NB4 (cell line): ENCODE data around the gene CMSS1.

Experiments
- DNase-seq: peaks from one replicate; pipeline ENCODE4 v3.0.0; 2010; ENCODE audit warnings: low read depth
- H3K4me3 ChIP-seq: one replicate; pipeline ENCODE4 v1.5.1; 2011; ENCODE audit warnings: mild to moderate bottlenecking, low read depth, low read length, moderate library complexity
- CTCF ChIP-seq: IDR thresholded peaks from one replicate; pipeline ENCODE4 v1.5.1; 2012; ENCODE audit warnings: low read depth, low read length
- MAX ChIP-seq: IDR thresholded peaks from 2 replicates; pipeline ENCODE4 v1.6.1; 2011; ENCODE audit warnings: low read depth, low read length
- MYC ChIP-seq: IDR thresholded peaks from 2 replicates; pipeline ENCODE4 v1.6.1; 2011; ENCODE audit warnings: low read depth, low read length
- POLR2A ChIP-seq: IDR thresholded peaks from 2 replicates; pipeline ENCODE4 v1.6.1; 2011; ENCODE audit warnings: mild to moderate bottlenecking; ENCODE audit not compliant: insufficient read length; ENCODE audit errors: extremely low read depth

Gene CMSS1

GRCh38 chr3:100006570-100007271 lies 189.1 kb downstream of the CMSS1 start:
- no peak overlapping the region for H3K4me3 ChIP-seq
- DNase-seq: no peak
- TF ChIP-seq MYC: no peak
- TF ChIP-seq MAX: no peak
- TF ChIP-seq POLR2A: no peak
- no peak for TF ChIP-seq CTCF

DNA sequence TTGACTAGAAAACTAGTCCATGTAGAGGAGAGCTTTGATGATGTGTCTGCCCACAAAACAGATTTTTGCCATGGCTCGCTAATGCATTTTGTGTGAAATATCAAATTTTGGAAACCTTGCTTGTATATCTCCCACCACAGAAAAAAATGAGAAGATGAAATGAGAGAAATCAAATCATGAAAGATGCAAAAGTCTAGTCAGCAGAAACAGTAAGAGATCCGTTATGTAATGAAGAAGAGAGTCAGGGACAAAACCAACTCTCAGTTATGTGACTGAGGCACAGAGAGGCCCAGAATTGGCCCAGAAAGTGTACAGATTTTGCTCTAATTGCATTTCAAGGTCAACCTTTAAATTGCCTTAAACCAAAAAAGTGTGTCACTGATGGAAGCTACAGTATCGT lies 189.7 kb downstream of the CMSS1 start:
- no peak for TF ChIP-seq MAX
- TF ChIP-seq MYC: no peak
- no peak for TF ChIP-seq CTCF
- TF ChIP-seq POLR2A: no peak
- no peak overlapping the region for H3K4me3 ChIP-seq
- DNase-seq: no peak

DNA sequence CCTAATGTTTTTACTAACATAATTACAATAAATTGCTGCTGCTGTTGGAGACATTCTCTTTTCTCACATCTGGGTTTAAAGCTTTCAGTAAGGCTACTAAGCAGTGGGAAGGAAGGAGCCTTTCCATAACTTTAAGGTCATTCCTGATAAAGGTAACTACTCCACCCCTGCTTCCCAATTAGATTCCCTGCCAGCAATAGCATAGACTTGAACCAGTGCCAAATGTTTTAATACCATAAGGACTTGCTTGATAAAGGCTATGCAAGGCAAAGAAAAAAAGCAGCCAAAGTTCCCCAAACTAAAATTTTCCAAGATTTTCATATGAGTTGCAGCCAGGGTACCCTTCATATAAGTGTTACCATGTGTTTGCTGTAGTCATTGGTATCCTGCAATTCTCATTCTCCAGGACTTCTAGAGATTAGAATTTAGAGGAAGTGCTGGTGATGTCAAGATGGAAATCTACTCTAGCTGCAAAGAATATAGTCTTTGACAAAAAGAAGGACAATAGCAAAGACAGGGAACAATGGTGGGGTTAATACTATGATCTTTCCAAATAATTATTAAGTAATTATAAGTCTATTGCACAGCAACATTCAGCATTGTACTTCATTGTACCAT lies 190.5 kb downstream of the CMSS1 start:
- TF ChIP-seq POLR2A: no peak
- no peak overlapping the region for H3K4me3 ChIP-seq
- no peak for DNase-seq

GRCh38 chr3:100009276-100010086 lies 191.8 kb downstream of the CMSS1 start:
- no peak for DNase-seq
- H3K4me3 ChIP-seq: no peak overlapping the region
- no peak for TF ChIP-seq MAX
- no peak for TF ChIP-seq POLR2A
- no peak for TF ChIP-seq MYC
- no peak for TF ChIP-seq CTCF

DNA sequence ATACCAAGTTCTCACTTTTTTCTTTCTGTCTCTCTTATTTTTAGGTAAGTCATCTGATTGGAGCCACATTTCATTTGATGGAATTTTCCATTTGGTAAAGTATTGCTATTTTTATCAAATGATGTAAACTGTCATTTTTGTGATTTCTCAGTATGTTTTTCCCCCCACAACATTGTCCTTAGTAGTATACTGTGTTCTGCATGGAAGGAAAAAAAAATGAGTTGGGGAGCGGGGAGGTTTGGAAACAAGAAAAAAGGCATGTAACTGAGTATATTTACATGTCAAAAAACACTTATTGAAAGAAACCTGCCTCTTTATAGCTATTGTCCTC lies 192.4 kb downstream of the CMSS1 start:
- no peak for TF ChIP-seq POLR2A
- TF ChIP-seq MAX: no peak
- no peak for TF ChIP-seq CTCF
- no peak for TF ChIP-seq MYC
- DNase-seq: no peak

DNA sequence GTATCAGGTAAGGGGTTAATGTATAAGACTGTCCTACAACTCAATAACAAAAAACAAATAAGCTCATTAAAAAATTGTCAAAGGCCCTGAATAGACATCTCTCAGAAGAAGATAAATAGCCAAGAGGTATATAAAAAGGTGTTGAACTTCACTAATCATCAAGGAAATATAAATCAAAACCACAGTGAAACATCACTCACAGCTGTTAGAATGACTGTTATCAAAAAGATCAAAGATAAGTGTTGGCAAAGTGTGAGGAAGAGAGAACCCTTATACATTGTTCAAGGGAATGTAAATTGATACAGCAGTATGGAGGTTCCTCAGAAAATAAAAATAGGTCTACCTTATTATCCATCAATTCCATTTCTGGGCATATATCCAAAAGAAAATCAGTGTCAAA lies 201.1 kb downstream of the CMSS1 start:
- DNase-seq: no peak
- H3K4me3 ChIP-seq: no peak overlapping the region
- TF ChIP-seq MYC (no peak), MAX (no peak), CTCF (no peak), POLR2A (no peak)

More for the DNA sequence above, 192.4 kb downstream of the CMSS1 start:
- H3K4me3 ChIP-seq: no peak overlapping the region
